PC-9 (cell line): Measurements from ENCODE around the gene CES5A.
"Not testable (repeated sequence)": the region's sequence is repeated elsewhere in the genome, so short reads cannot be mapped to it uniquely, and the experiment has no call there.

Experiments
- CTCF ChIP-seq: fragments of 200-600 bp; sonication (generic); conservative IDR thresholded peaks from 2 replicates; pipeline ENCODE4 v1.6.1; 2017; ENCODE audit warnings: mixed run types, antibody characterized with exemption, mild to moderate bottlenecking, moderate library complexity
- EZH2 ChIP-seq: fragments of 200-600 bp; sonication (generic); IDR thresholded peaks from 2 replicates; pipeline ENCODE4 v1.8.0; 2017; ENCODE audit warnings: antibody characterized with exemption, low read depth

DNA sequence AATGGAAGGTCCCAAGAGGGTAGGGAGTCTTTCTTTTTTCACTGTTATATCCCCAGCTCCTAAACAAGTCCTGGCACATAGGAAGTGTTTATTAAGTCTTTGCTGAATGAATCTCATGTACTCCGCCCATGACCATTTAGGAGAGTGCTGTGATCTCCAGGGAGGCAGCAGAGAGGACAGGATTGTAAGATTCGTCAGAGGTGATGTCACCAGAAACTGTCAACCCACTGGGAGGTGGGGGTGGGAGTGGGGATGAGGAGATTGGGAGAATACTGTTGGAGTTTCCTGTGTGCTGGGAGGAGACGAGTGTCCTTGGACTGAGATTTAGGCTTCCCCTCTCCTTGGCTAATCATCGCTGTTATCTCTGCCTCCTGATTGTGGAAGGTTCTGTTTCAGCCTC lies 59.0 kb downstream of the CES5A start:
- not testable (repeated sequence) for TF ChIP-seq CTCF, EZH2
